ENCODE data around the gene JAML. TPM values are rescaled to one million over a fixed set of nuclear protein-coding genes. Genes with fewer than 3 reads are reported as not detected.

The JAML gene
- polyA plus RNA-seq, 1 donor from 2014 or later: 0.28 TPM

- TF ChIP-seq MXI1 (conservative IDR thresholded peaks at IDR 0.05; ENCODE audit: poor library complexity, severe bottlenecking) (no peak), EP300 (conservative IDR thresholded peaks at IDR 0.05; ENCODE audit: poor library complexity, severe bottlenecking) (no peak), EZH2 (IDR thresholded peaks at IDR 0.05; ENCODE audit: borderline replicate concordance, insufficient read depth, low read length, poor library complexity, severe bottlenecking) (no peak), SMC3 (conservative IDR thresholded peaks at IDR 0.05; ENCODE audit: poor library complexity) (no peak), POLR2AphosphoS5 (IDR thresholded peaks at IDR 0.05) (no peak)
- Histone ChIP-seq H2AFZ (ENCODE audit: low read depth, low read length) (no peak overlapping the region), H3K9me2 (ENCODE audit: insufficient read depth, low read length) (no peaks in the 10 kb centered on the region), H3K27ac (ENCODE audit: low read length) (no peak overlapping the region), H4K20me1 (ENCODE audit: insufficient read depth) (no peaks in the 10 kb centered on the region), H3K79me2 (replicated peaks; ENCODE audit: insufficient read depth, low read length) (no peaks in the 10 kb centered on the region), H3K4me3 (ENCODE audit: low read length) (no peak overlapping the region), H3K9me3 (ENCODE audit: low read length) (no peaks in the 10 kb centered on the region), H3K36me3 (ENCODE audit: insufficient read depth, low read length) (no peaks in the 10 kb centered on the region), H3F3A (ENCODE audit: insufficient read depth, low read length, poor library complexity, severe bottlenecking) (no peaks in the 10 kb centered on the region), H3K4me2 (ENCODE audit: low read length) (no peak overlapping the region), H3K27me3 (ENCODE audit: insufficient read depth, low read depth, low read length) (peaks cover 23% of the 10 kb centered on the region), H3K9ac (ENCODE audit: low read length) (no peak overlapping the region)
These were observed 63.0 kb downstream of the JAML start for GRCh38 chr11:118161786-118162185.

- no peaks in the 10 kb centered on the region for H3K36me3 ChIP-seq (ENCODE audit: insufficient read depth, low read length)
- H2AFZ ChIP-seq (ENCODE audit: low read depth, low read length): no peak overlapping the region
- no peaks in the 10 kb centered on the region for H3K79me2 ChIP-seq (replicated peaks; ENCODE audit: insufficient read depth, low read length)
- H3K27ac ChIP-seq (ENCODE audit: low read length): no peak overlapping the region
- no peak overlapping the region for H3K9ac ChIP-seq (ENCODE audit: low read length)
- no peak overlapping the region for H3K4me3 ChIP-seq (ENCODE audit: low read length)
- H3K27me3 ChIP-seq (ENCODE audit: insufficient read depth, low read depth, low read length): peaks cover 64% of the 10 kb centered on the region
- H3F3A ChIP-seq (ENCODE audit: insufficient read depth, low read length, poor library complexity, severe bottlenecking): no peaks in the 10 kb centered on the region
- H3K9me2 ChIP-seq (ENCODE audit: insufficient read depth, low read length): no peaks in the 10 kb centered on the region
- H3K9me3 ChIP-seq (ENCODE audit: low read length): no peaks in the 10 kb centered on the region
- TF ChIP-seq EZH2 (IDR thresholded peaks at IDR 0.05; ENCODE audit: borderline replicate concordance, insufficient read depth, low read length, poor library complexity, severe bottlenecking) (no peak), CTCF (IDR thresholded peaks at IDR 0.05; ENCODE audit: poor library complexity, severe bottlenecking) (no peak), MXI1 (conservative IDR thresholded peaks at IDR 0.05; ENCODE audit: poor library complexity, severe bottlenecking) (no peak), REST (IDR thresholded peaks at IDR 0.05; ENCODE audit: borderline replicate concordance) (no peak), TAF1 (IDR thresholded peaks at IDR 0.05; ENCODE audit: low read depth) (no peak), EP300 (conservative IDR thresholded peaks at IDR 0.05; ENCODE audit: poor library complexity, severe bottlenecking) (no peak)
- H3K4me2 ChIP-seq (ENCODE audit: low read length): no peak overlapping the region
- no peaks in the 10 kb centered on the region for H4K20me1 ChIP-seq (ENCODE audit: insufficient read depth)
These were observed 67.5 kb downstream of the JAML start for GRCh38 chr11:118157186-118157895.

All from neural cell (in vitro differentiated cells).